Stimulated activated CD4-positive, alpha-beta T cell treated with anti-CD3 and anti-CD28 coated beads, TNF-alpha, amount 100 ng/mL, for 1 hour (primary cell): ENCODE data around the gene NPSR1.

Experiments used
- DNase-seq, 3 donors: peaks; one replicate each; pipeline ENCODE4 v3.0.0-alpha.2; 2020; ENCODE audit warnings: low read depth in 3 of 3, low spot score in 1 of 3

The NPSR1 gene

GRCh38 chr7:34719636-34720035 is 61.6 kb downstream of the NPSR1 start:
- no peak for DNase-seq

- DNase-seq = no peak
These were observed 62.3 kb downstream of the NPSR1 start for GRCh38 chr7:34720289-34720688.

- DNase-seq = no peak
These were observed 65.3 kb downstream of the NPSR1 start for GRCh38 chr7:34723338-34723737.

- DNase-seq = no peak
These were observed 66.0 kb downstream of the NPSR1 start for GRCh38 chr7:34723866-34724490.

- no peak for DNase-seq
These were observed 68.2 kb downstream of the NPSR1 start for GRCh38 chr7:34726221-34726620.

GRCh38 chr7:34727464-34727995 is 69.5 kb downstream of the NPSR1 start:
- no peak for DNase-seq

GRCh38 chr7:34728156-34728555 is 70.1 kb downstream of the NPSR1 start:
- DNase-seq = no peak

- no peak for DNase-seq
These were observed 76.8 kb downstream of the NPSR1 start for GRCh38 chr7:34734771-34735170.

GRCh38 chr7:34735526-34735925 is 77.5 kb downstream of the NPSR1 start:
- DNase-seq = no peak

- DNase-seq = no peak
These were observed 81.8 kb downstream of the NPSR1 start for GRCh38 chr7:34739651-34740300.

GRCh38 chr7:34740840-34741239 is 82.8 kb downstream of the NPSR1 start:
- DNase-seq = no peak

GRCh38 chr7:34747176-34747781 is 89.3 kb downstream of the NPSR1 start:
- DNase-seq = no peak

- DNase-seq = no peak
These were observed 90.1 kb downstream of the NPSR1 start for GRCh38 chr7:34747867-34748727.

- DNase-seq = no peak
These were observed 90.7 kb downstream of the NPSR1 start for GRCh38 chr7:34748728-34749089.

GRCh38 chr7:34749446-34749845 is 91.4 kb downstream of the NPSR1 start:
- no peak for DNase-seq

- no peak for DNase-seq
These were observed 92.2 kb downstream of the NPSR1 start for GRCh38 chr7:34750209-34750608.

- DNase-seq = no peak
These were observed 92.6 kb downstream of the NPSR1 start for GRCh38 chr7:34750636-34751035.

- DNase-seq = no peak
These were observed 94.0 kb downstream of the NPSR1 start for GRCh38 chr7:34751725-34752643.

GRCh38 chr7:34752929-34753328 is 94.9 kb downstream of the NPSR1 start:
- DNase-seq = no peak

GRCh38 chr7:34755008-34755407 is 97.0 kb downstream of the NPSR1 start:
- DNase-seq = no peak
